ENCODE data around the gene DHCR24.
"Not testable (repeated sequence)": the region's sequence is repeated elsewhere in the genome, so short reads cannot be mapped to it uniquely, and the experiment has no call there.

Gene DHCR24

GRCh38 chr1:54885237-54885679, 1.7 kb downstream of the DHCR24 start:
- Histone ChIP-seq H3K9ac (ENCODE audit: low read depth, low read length) (peak overlapping the region; percentile 89), H3K4me3 (ENCODE audit: low read depth, low read length) (peak overlapping the region; percentile 90), H3K27me3 (ENCODE audit: control insufficient read depth, insufficient read depth, low read length) (no peaks in the 10 kb centered on the region), H3K36me3 (ENCODE audit: control insufficient read depth, insufficient read depth, low read length) (peaks cover 16% of the 10 kb centered on the region), H3K9me3 (ENCODE audit: control insufficient read depth, insufficient read depth, low read length) (no peaks in the 10 kb centered on the region), H3K4me1 (ENCODE audit: control insufficient read depth, insufficient read depth, low read length) (peaks cover 12% of the 10 kb centered on the region)

- H3K9me3 ChIP-seq (ENCODE audit: control insufficient read depth, insufficient read depth, low read length), result no peaks in the 10 kb centered on the region
- H3K27me3 ChIP-seq (ENCODE audit: control insufficient read depth, insufficient read depth, low read length), result no peaks in the 10 kb centered on the region
- peak overlapping the region; percentile 90 for H3K4me3 ChIP-seq (ENCODE audit: low read depth, low read length)
- H3K4me1 ChIP-seq (ENCODE audit: control insufficient read depth, insufficient read depth, low read length), result peaks cover 12% of the 10 kb centered on the region
- H3K36me3 ChIP-seq (ENCODE audit: control insufficient read depth, insufficient read depth, low read length), result peaks cover 16% of the 10 kb centered on the region
- H3K9ac ChIP-seq (ENCODE audit: low read depth, low read length), result no peak overlapping the region
These were observed 2.2 kb downstream of the DHCR24 start for GRCh38 chr1:54884768-54885167.

DNA sequence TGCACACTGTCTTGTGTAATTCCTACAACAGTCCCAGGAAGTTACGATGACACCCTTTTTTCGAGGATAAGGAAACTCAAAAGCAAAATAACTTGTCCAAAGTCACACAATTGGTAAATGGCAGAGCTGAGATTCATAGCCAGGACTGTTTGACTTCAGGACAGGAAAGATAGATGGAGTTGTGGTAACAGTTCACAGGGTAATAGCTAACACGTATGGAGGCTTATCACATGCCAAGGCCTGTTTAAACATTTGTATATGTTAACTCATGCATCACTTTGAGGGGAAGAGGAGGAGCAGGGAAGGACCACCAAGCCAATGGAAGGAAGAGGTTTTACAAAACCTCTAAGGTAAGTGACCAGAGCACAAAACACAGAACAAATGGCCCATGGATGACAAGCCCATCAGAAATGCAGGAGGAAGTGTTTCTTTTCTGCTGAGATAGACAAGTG, 2.8 kb downstream of the DHCR24 start:
- Histone ChIP-seq H3K36me3 (ENCODE audit: control insufficient read depth, insufficient read depth, low read length) (peaks cover 16% of the 10 kb centered on the region), H3K4me3 (ENCODE audit: low read depth, low read length) (peak overlapping the region; percentile 10), H3K9me3 (ENCODE audit: control insufficient read depth, insufficient read depth, low read length) (no peaks in the 10 kb centered on the region), H3K9ac (ENCODE audit: low read depth, low read length) (no peak overlapping the region), H3K27me3 (ENCODE audit: control insufficient read depth, insufficient read depth, low read length) (no peaks in the 10 kb centered on the region), H3K4me1 (ENCODE audit: control insufficient read depth, insufficient read depth, low read length) (peaks cover 12% of the 10 kb centered on the region)

- peak overlapping the region; percentile 10 for H3K4me3 ChIP-seq (ENCODE audit: low read depth, low read length)
- peaks cover 16% of the 10 kb centered on the region for H3K36me3 ChIP-seq (ENCODE audit: control insufficient read depth, insufficient read depth, low read length)
- H3K9ac ChIP-seq (ENCODE audit: low read depth, low read length), result no peak overlapping the region
- H3K27me3 ChIP-seq (ENCODE audit: control insufficient read depth, insufficient read depth, low read length), result no peaks in the 10 kb centered on the region
- H3K9me3 ChIP-seq (ENCODE audit: control insufficient read depth, insufficient read depth, low read length), result no peaks in the 10 kb centered on the region
- peaks cover 12% of the 10 kb centered on the region for H3K4me1 ChIP-seq (ENCODE audit: control insufficient read depth, insufficient read depth, low read length)
These were observed 3.5 kb downstream of the DHCR24 start for GRCh38 chr1:54883349-54884102.

DNA sequence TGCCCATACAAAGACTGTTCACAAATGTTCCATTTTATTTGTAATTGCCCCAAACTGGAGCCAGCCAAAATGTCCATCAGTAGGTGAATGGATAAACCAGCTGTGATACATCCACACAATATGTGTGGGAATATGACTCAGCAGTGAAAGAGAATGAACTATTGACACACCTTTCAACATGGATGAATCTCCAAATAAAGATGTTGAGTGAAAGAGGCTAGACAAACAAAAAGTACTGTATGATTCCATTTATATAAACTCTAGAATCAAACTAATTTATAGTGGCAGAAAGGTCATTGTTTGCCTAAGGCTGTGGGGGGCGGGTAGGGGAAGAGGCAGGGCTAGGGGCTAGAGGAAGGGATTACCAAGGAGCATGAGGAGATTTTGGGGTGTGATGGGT, 4.5 kb downstream of the DHCR24 start:
- no peak overlapping the region for H3K9ac ChIP-seq (ENCODE audit: low read depth, low read length)

DNA sequence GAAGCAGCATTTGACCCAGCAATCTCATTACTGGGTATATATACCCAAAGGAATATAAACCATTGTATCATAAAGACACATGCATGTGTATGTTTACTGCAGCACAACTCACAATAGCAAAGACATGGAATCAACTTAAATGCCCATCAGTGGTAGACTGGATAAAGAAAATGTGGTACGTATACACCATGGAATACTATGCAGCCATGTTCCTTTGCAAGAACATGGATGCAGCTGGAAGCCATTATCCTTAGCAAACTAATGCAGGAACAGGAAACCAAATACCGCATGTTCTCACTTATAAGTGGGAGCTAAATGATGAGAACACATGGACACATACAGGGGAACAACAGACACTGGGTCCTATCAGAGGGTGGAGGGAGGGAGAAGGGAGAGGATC, 5.4 kb downstream of the DHCR24 start:
- H3K27me3 ChIP-seq (ENCODE audit: control insufficient read depth, insufficient read depth, low read length); H3K9me3 ChIP-seq (ENCODE audit: control insufficient read depth, insufficient read depth, low read length); H3K4me3 ChIP-seq (ENCODE audit: low read depth, low read length); H3K4me1 ChIP-seq (ENCODE audit: control insufficient read depth, insufficient read depth, low read length); H3K9ac ChIP-seq (ENCODE audit: low read depth, low read length): not testable (repeated sequence)
- H3K36me3 ChIP-seq (ENCODE audit: control insufficient read depth, insufficient read depth, low read length), result peaks cover 16% of the 10 kb centered on the region

More for the DNA sequence above, 4.5 kb downstream of the DHCR24 start:
- Histone ChIP-seq H3K4me3 (ENCODE audit: low read depth, low read length) (no peak overlapping the region), H3K4me1 (ENCODE audit: control insufficient read depth, insufficient read depth, low read length) (peaks cover 10% of the 10 kb centered on the region), H3K27me3 (ENCODE audit: control insufficient read depth, insufficient read depth, low read length) (no peaks in the 10 kb centered on the region), H3K9me3 (ENCODE audit: control insufficient read depth, insufficient read depth, low read length) (no peaks in the 10 kb centered on the region), H3K36me3 (ENCODE audit: control insufficient read depth, insufficient read depth, low read length) (peaks cover 16% of the 10 kb centered on the region)

GRCh38 chr1:54879872-54880271, 7.1 kb downstream of the DHCR24 start:
- H3K27me3 ChIP-seq (ENCODE audit: control insufficient read depth, insufficient read depth, low read length), result no peaks in the 10 kb centered on the region
- H3K4me3 ChIP-seq (ENCODE audit: low read depth, low read length), result no peak overlapping the region
- no peaks in the 10 kb centered on the region for H3K9me3 ChIP-seq (ENCODE audit: control insufficient read depth, insufficient read depth, low read length)
- H3K36me3 ChIP-seq (ENCODE audit: control insufficient read depth, insufficient read depth, low read length), result peaks cover 21% of the 10 kb centered on the region
- no peak overlapping the region for H3K9ac ChIP-seq (ENCODE audit: low read depth, low read length)
- peaks cover 3% of the 10 kb centered on the region for H3K4me1 ChIP-seq (ENCODE audit: control insufficient read depth, insufficient read depth, low read length)

DNA sequence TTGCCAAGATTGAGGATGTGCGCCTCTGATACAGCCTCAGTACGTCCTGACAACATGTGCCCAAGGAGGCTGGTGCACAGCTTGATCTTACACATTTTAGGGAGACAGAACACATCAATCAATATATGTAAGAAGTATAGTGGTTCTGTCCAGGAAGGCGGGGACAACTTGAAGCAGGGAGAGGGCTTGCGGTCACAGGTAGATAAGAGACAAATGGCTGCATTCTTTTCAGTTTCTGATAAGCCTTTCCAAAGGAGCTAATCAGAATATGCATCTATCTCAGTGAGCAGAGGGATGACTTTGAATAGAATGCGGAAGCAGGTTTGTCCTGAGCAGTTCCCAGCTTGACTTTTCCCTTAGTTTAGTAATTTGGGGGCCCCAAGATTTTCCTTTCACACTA, 10.2 kb downstream of the DHCR24 start:
- Histone ChIP-seq H3K36me3 (ENCODE audit: control insufficient read depth, insufficient read depth, low read length) (peaks cover 35% of the 10 kb centered on the region), H3K27me3 (ENCODE audit: control insufficient read depth, insufficient read depth, low read length) (no peaks in the 10 kb centered on the region), H3K9me3 (ENCODE audit: control insufficient read depth, insufficient read depth, low read length) (no peaks in the 10 kb centered on the region), H3K9ac (ENCODE audit: low read depth, low read length) (no peak overlapping the region), H3K4me1 (ENCODE audit: control insufficient read depth, insufficient read depth, low read length) (no peaks in the 10 kb centered on the region), H3K4me3 (ENCODE audit: low read depth, low read length) (no peak overlapping the region)

DNA sequence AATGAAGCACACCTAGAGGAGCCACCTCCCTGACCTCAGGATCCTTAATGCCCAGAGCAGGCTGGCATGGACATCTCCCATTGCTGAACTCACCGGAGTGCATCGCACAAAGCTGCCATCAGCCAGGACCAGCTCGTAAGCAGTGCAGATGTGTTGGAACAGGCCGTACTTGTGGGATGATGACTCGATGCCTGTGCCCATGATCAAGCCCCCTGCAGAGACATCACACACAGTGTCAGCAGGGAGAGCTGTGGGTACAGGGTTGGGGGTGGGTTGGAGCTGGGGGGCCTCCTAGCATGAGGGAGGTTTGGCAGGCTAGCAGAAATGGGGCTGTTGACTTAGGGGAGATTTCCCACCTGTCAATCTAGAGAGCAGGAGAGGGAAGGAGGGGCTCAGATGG, 12.0 kb downstream of the DHCR24 start:
- H3K4me1 ChIP-seq (ENCODE audit: control insufficient read depth, insufficient read depth, low read length), result no peaks in the 10 kb centered on the region
- no peak overlapping the region for H3K4me3 ChIP-seq (ENCODE audit: low read depth, low read length)
- peaks cover 51% of the 10 kb centered on the region for H3K36me3 ChIP-seq (ENCODE audit: control insufficient read depth, insufficient read depth, low read length)
- no peaks in the 10 kb centered on the region for H3K9me3 ChIP-seq (ENCODE audit: control insufficient read depth, insufficient read depth, low read length)
- H3K9ac ChIP-seq (ENCODE audit: low read depth, low read length), result no peak overlapping the region
- H3K27me3 ChIP-seq (ENCODE audit: control insufficient read depth, insufficient read depth, low read length), result no peaks in the 10 kb centered on the region

GRCh38 chr1:54874079-54874830, 12.7 kb downstream of the DHCR24 start:
- H3K4me1 ChIP-seq (ENCODE audit: control insufficient read depth, insufficient read depth, low read length), result no peaks in the 10 kb centered on the region
- H3K4me3 ChIP-seq (ENCODE audit: low read depth, low read length), result no peak overlapping the region
- H3K9ac ChIP-seq (ENCODE audit: low read depth, low read length), result no peak overlapping the region
- no peaks in the 10 kb centered on the region for H3K9me3 ChIP-seq (ENCODE audit: control insufficient read depth, insufficient read depth, low read length)
- H3K27me3 ChIP-seq (ENCODE audit: control insufficient read depth, insufficient read depth, low read length), result no peaks in the 10 kb centered on the region
- peaks cover 56% of the 10 kb centered on the region for H3K36me3 ChIP-seq (ENCODE audit: control insufficient read depth, insufficient read depth, low read length)

DNA sequence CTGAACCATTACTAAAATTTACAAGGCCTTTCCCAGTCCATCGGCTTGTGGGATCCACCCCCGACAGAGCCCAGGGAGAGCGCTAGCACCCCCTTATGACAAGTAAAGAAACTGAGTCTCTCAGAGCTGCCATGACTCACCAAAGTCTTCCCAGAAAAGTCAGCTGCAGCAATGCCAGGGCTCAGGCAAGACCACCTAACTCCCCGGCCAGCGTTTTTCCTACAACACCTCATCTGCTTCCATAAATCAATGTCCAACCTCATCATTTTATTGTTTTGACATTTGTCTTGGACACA, 15.0 kb downstream of the DHCR24 start:
- no peaks in the 10 kb centered on the region for H3K9me3 ChIP-seq (ENCODE audit: control insufficient read depth, insufficient read depth, low read length)
- H3K4me1 ChIP-seq (ENCODE audit: control insufficient read depth, insufficient read depth, low read length), result no peaks in the 10 kb centered on the region
- H3K9ac ChIP-seq (ENCODE audit: low read depth, low read length), result no peak overlapping the region
- no peak overlapping the region for H3K4me3 ChIP-seq (ENCODE audit: low read depth, low read length)
- H3K27me3 ChIP-seq (ENCODE audit: control insufficient read depth, insufficient read depth, low read length), result no peaks in the 10 kb centered on the region
- peaks cover 69% of the 10 kb centered on the region for H3K36me3 ChIP-seq (ENCODE audit: control insufficient read depth, insufficient read depth, low read length)

All from iPS-15b (cell line).